ENCODE results near the gene BBS9.
"Not testable (repeated sequence)": the region's sequence is repeated elsewhere in the genome, so short reads cannot be mapped to it uniquely, and the experiment has no call there.

Gene BBS9

DNA sequence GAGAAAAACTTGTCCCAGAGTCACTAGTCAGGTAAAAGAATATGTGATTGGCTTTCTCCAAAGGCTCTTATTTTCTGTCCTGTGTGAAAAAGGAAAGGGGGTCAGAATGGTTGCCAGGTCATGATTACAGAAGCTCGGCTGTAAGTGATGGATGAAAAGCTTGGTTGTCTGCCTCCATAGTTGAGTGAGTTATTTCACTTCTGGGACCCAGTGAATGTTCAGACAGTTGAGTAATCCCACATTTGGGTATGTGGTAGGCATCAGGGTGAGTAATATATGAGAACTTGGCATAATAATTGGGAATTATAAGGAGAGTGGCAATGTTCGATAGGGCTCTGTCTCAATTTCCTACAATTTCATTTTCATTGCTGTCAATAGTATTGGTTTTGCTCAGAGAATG lies 72.5 kb downstream of the BBS9 start:
- no peak for DNase-seq

- DNase-seq = no peak
Observed at GRCh38 chr7:33210958-33211357, 81.6 kb downstream of the BBS9 start.

GRCh38 chr7:33212144-33212543 lies 82.8 kb downstream of the BBS9 start:
- no peak for DNase-seq

DNA sequence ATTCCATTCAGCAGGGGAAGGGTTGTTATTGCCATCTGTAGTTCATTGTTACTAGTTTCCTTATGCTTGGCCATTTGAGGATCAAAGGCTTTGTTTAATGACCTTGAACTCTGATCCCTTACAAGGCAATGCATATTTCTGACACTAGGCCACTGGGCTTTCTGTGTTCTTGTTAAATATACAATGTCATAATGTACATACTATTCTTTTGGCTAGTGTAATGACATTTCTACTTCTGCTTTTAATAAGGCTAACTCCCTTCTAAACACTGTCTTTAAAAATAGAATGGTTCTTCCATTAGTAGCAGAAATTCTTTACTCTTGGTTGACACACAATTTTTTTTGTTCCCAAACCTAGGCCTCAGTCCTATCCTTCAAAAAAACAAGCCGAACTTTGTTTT lies 86.6 kb downstream of the BBS9 start:
- DNase-seq = no peak

DNA sequence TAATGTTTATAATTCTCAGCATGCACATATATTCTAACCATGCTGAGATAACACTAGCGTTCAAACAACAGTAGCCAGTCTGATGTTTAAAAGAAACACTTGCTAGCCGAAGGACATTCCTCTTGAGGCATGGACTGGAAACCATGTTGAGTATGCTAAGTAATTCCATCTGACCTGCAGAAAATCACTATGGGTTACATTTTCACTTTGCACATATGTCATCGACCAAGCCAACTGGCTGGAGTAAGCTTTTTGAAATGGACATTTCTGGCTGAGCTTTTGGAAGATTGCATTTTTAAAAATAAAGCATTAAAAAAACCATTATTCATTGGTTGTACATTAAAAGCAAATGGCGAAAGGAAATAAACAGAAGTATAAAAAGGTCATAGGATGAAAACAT lies 88.2 kb downstream of the BBS9 start:
- no peak for DNase-seq

- not testable (repeated sequence) for DNase-seq
Observed at GRCh38 chr7:33218841-33219535, 89.6 kb downstream of the BBS9 start.

GRCh38 chr7:33220231-33220630 lies 90.9 kb downstream of the BBS9 start:
- DNase-seq = no peak

DNA sequence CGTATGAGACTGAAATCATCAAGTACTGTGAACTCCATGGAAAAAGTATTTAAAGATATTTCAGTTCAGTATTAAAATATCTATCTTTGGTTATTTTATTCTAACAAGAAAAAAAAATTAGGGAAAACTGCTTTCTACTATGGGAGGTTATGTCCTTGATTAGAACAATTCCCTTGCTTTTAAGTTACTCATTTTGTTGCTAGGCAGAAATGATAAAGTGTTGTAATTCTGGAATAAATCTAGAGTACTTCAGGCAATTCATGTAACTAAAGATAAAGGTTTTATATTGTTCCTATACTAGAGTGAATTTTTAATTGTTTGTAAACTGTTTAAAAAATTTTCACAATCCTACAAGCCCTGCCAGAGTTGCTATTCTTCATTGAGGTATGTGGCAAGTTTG lies 92.0 kb downstream of the BBS9 start:
- DNase-seq = no peak

GRCh38 chr7:33232632-33233145 lies 103.3 kb downstream of the BBS9 start:
- no peak for DNase-seq

DNA sequence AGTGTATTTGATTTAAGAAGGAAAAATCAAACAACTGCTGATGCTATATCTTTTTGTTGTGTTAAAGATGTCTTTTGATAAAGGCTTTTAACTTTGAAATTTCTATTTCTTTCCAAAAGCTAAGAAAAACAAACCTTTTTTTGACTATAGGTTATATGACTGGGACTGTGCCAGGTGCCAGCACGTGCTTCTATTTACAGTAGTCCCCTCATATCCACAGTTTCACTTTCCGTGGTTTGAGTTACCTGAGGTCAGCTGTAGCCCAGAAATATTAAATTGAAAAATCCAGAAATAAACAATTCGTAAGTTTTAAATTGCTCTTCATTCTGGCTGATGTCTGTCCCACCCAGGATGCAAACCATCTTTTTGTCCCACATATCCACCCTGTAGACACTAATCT lies 104.3 kb downstream of the BBS9 start:
- DNase-seq = no peak

GRCh38 chr7:33237036-33237435 lies 107.7 kb downstream of the BBS9 start:
- DNase-seq = no peak

DNA sequence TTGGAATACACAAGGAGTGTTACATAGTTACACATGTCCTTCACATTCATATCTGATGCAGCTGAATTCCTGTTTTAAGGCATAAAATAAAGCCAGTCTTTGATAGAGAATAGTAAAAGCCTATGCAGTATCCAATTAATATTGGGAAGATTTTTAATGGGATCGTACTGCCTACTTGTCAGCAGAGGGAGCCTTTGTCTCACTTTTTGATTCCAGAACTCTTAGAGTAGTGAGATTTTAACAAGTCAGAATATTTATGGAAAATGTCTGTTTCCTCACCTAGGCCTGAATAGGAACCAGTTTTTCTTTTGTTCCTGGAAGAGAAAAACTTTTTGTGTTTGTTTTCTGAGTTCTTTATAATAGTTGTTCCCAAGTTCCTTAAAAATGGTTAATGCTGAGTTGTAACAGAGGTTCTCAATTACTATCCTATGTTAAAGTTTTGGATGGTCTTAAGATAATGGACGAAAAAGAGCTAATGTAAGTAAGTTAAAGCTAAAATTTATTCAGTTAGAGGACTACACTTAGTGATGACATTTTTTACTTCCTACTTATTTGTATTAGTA lies 114.0 kb downstream of the BBS9 start:
- peak; percentile 54 for DNase-seq

- DNase-seq = no peak
Observed at GRCh38 chr7:33248671-33249070, 119.3 kb downstream of the BBS9 start.

DNA sequence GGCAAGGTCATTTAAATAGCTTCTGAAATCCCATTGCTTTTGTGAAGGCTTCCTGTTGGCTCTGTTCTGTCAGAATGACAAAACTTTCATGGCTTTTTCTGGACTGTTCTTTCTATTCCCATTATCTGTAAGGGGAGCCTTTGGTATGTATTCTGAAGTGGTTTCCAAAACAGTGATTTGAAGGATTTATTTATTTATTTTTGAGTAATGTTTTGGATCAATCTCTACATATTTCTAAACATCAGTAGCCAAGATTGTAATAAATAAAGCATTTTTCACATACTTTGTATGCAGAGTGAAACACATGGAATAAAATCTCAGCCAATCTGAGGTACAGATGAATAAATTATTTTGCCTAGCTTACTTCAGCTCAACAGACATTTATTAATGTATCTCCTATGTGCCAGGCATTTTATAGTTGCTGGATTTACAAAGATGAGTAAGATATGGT lies 121.1 kb downstream of the BBS9 start:
- no peak for DNase-seq

DNA sequence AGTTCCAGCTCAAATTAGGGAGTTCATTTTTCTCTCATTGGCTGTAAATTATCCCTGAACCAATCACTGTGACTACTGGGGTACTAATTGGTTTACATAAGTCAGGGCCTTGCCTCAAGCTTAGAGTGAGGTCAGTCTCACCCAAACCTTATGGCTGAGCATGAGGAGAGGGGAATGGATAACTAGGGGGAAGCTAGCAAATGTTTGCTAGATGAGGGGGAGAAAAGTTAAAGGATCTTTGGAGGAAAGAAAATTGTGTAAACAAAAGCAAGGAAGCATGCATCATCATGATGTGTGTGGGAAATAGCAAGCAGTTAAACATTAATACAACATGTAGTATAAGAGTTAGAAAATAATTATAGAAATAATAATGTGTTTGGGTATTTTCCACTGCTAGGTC lies 121.9 kb downstream of the BBS9 start:
- DNase-seq = no peak

- no peak for DNase-seq
Observed at GRCh38 chr7:33258491-33258951, 129.2 kb downstream of the BBS9 start.

DNA sequence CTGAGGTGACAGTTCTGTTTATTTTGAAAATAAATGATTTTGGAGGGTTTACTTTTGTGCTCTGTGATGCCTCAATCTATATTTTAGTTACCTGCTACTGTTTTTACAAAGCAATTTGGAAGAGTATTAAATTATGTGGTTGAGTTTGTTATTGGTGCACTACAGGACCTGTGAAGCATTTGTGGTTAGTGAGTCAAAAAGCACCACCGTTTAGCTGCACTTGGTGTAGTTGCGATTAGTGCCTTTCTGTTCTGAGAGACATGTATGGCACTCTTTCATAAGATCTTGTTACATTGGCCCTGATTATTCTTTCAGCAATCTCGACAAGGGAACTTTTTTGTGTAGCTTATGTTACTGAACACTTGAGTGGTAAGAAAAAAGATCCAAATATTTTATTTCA lies 132.2 kb downstream of the BBS9 start:
- no peak for DNase-seq

DNA sequence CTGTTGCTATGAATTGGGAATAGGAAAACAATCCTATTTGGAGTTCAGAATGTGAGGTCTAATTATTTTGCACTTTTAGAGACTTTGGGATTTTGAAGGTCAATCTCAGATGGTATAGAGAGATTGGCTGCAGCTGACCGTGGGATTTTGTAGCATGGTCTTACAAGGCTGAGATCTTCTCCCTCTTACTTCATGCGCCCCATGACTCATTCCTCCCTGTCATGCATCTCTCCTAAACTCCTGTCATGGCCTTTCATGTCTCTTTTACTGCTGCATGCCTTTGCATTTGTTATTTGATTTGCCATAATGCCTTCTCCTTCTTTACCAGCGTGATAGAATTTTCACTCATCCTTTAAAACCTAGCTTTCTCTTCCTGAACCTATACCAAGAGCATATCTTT lies 133.1 kb downstream of the BBS9 start:
- DNase-seq = no peak

GRCh38 chr7:33271839-33272371 lies 142.5 kb downstream of the BBS9 start:
- DNase-seq = not testable (repeated sequence)

DNA sequence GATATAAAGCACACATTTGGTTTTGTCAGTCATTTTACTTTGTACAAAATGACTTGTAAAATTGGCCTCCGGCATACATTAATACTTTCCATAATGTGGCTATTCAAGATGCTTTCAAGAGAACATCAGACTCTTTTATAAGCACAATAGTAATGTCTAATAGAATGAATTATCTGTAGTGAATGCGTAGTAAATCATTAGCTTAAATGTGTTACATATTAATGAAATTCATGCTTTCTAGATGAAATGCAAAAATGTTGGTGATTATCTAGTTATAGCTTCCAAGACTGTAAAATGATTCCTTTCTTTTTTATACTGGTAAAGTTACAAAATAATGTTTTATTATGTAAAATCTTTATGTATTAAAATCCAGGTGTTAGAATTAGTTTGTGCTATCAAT lies 144.0 kb downstream of the BBS9 start:
- DNase-seq = no peak

DNA sequence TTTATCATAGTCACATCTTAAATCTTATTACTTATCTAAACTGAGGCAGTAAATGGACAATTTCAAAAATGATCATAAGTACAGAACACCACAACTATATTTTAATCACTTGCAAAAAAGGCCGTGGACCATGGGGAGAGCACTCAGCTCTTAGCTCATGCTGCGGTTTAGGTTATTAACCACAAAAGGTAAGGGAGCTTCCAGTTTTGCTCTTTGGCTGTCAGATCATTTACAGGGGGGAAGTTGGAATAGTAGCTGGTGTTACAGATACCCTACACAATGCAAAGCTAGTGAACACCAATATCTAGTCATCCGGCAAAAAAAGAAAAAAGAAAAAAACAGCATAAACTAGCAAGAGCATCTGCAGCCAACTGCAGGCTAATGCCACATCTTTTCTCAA lies 147.0 kb downstream of the BBS9 start:
- DNase-seq = no peak

- no peak for DNase-seq
Observed at GRCh38 chr7:33276729-33277128, 147.4 kb downstream of the BBS9 start.

DNA sequence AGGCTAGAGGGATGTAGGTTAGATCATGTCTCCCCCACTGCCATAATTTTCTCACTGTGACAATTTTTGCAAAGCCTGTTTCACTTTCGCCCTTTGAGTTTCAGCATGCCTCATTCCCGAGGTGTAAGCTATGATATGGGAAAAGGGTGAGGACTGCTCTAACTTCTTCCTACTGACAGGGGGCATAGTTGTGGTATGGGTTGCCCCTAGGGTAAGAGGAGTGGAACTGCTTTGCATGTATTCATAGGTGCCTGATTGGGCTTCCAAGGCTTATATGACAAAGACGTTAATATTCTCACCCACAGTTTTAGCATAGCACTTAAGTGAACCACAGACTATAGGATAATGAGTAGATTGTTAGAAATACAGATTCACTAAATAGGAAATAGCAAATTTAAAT lies 148.7 kb downstream of the BBS9 start:
- no peak for DNase-seq

DNA sequence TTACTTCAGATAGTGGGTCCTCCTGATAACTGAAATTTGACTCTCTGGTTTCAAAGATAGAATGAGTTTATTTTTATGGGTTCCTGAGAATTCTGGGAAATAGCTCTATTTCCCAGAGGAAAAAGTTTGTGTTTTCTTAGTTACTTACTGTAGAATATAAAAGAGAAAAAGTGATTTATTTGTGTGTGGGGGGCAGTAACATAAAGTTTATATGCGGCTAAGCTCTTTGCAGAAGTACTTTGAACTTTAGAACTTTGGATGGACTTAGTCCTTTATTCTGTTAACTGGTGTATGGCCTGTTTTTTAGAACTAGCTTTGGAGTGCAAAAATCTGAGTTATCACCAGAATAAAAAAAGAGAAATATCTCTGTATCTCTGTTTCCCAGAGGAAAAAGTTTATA lies 157.1 kb downstream of the BBS9 start:
- no peak for DNase-seq

DNA sequence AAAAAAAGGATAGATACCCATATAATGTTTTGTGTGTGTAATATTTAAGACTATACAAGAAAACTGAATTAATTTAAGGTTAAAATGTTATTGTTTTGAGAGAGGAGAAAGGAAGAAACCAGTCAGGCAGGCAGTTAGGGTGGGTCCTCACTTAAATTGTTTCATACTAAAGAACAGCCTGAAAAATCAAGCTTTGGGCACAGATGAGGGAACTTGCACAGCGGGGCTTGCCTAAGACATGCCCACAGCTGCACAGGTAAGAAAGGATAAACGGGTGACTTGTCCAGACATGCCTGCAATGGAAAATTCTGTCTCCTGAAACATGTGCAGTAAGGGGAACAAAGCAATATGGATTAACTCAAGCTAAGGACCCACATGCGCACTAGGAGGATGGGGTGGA lies 158.4 kb downstream of the BBS9 start:
- DNase-seq = no peak
